SH-SY5Y (cell line): ENCODE data around the gene CLEC2A.

Experiments
- GATA2 ChIP-seq: IDR thresholded peaks from 2 replicates; pipeline ENCODE4 v1.6.1; 2011; ENCODE audit warnings: mild to moderate bottlenecking, low read depth, low read length
- GATA3 ChIP-seq: IDR thresholded peaks from 2 replicates; pipeline ENCODE4 v1.6.1; 2011; ENCODE audit warnings: low read depth, mild to moderate bottlenecking, low read length, moderate library complexity

- no peak for TF ChIP-seq GATA2
- no peak for TF ChIP-seq GATA3
Observed at GRCh38 chr12:9869307-9870161, 62.6 kb downstream of the CLEC2A start, which contains the start of gene CLEC2B.
